KOPT-K1 (cell line): ENCODE measurements around the gene UGGT2.
"Not testable (repeated sequence)": the region's sequence is repeated elsewhere in the genome, so short reads cannot be mapped to it uniquely, and the experiment has no call there.

Experiments used
- H3K27ac ChIP-seq: fragments of 200-600 bp; sonication (generic); 2 replicates; pipeline ENCODE4 v1.5.1; 2016; ENCODE audit warnings: antibody characterized with exemption, mild to moderate bottlenecking, low read depth, low read length; ENCODE audit not compliant: poor library complexity, severe bottlenecking
- H3K36me3 ChIP-seq: fragments of 200-600 bp; sonication (generic); 2 replicates; pipeline ENCODE4 v1.5.1; 2017; ENCODE audit warnings: antibody characterized with exemption, mild to moderate bottlenecking, low read length, moderate library complexity; ENCODE audit not compliant: insufficient read depth
- H3K9me3 ChIP-seq: fragments of 200-600 bp; sonication (generic); 2 replicates; pipeline ENCODE4 v1.5.1; 2017; ENCODE audit warnings: antibody characterized with exemption, low read length, mild to moderate bottlenecking; ENCODE audit not compliant: insufficient read depth, poor library complexity, severe bottlenecking

UGGT2 gene

GRCh38 chr13:95845656-95846055, 207.5 kb downstream of the UGGT2 start:
- not testable (repeated sequence) for H3K27ac ChIP-seq, H3K9me3 ChIP-seq, H3K36me3 ChIP-seq

DNA sequence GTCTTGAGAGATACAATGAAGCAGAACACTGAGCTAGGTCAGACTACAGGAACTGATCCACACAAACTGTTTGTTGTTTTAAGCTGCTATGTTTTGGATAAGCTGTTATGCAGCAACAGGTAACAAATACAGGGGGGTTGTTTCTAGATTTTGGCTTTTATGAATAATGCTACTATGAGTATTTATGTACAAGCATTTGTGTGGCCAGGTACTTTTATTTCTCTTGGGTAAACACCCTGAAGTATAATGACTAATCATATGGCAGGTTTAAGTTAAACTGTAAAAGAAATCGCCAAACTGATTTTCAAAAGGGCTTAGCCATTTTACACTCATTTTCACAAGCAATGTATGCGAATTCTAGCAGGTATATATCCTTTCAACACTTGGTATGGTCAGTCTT, 210.3 kb downstream of the UGGT2 start:
- peaks cover 5% of the 10 kb centered on the region for H3K9me3 ChIP-seq
- no peaks in the 10 kb centered on the region for H3K36me3 ChIP-seq
- H3K27ac ChIP-seq = no peak overlapping the region

DNA sequence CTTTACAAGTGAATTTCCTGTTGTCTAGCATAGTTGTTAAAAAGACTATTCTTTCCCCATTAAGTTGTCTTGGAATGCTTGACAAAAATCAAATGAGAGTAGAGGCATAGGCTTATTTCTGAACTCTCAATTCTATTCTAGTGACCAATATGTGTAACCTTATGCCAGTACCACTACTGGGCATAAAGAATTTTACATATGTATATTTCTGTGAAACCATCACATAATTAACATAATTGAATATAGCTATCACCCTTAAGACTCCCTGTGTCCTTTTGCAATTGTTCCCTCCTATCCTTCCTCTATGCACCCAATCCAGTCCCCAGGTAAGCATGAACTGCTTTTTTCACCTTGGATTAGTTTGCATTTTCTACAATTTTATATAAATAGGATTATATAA, 211.3 kb downstream of the UGGT2 start:
- peaks cover 12% of the 10 kb centered on the region for H3K9me3 ChIP-seq
- no peak overlapping the region for H3K27ac ChIP-seq
- H3K36me3 ChIP-seq = no peaks in the 10 kb centered on the region

GRCh38 chr13:95834134-95834765, 219.0 kb downstream of the UGGT2 start:
- Histone ChIP-seq H3K36me3 (no peaks in the 10 kb centered on the region), H3K9me3 (peaks cover 12% of the 10 kb centered on the region), H3K27ac (no peak overlapping the region)

DNA sequence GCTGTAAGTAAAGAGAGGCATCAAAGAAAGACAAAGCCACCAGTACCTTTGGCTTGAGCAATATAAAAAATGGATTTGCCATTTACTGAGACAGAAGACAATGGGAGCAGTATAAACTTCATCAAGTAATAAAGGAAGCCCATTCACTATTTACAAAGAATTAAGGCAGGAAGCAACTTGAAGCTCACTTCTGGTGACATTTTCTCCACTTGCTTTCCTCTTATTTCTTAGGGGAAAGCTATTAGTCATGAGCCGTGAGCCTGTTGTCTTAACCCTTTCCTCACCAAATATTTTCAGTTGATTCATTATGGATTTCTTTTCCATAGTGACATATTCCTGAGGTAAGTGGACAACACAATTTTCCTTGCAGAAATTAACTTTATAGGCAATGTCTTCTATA, 219.5 kb downstream of the UGGT2 start:
- H3K27ac ChIP-seq = no peak overlapping the region
- H3K9me3 ChIP-seq = peaks cover 11% of the 10 kb centered on the region
- no peaks in the 10 kb centered on the region for H3K36me3 ChIP-seq

DNA sequence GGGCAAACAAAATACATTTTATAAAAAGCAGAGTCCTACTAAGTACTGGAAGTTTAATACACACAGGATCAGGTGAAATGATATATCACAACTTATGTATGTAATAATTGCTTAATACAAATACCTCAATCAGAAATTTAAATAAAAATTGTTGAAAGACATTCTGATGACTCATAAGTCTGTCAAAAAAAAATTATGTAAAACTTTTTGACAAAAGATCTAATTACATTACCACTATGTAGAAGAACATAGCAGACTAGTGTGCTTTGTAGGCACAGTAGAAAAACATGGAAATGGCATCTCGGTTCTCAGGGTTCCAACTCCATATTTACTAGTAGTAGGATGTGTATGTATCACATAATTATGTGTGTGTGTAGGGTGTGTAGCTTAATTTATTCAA, 220.1 kb downstream of the UGGT2 start:
- Histone ChIP-seq H3K36me3 (no peaks in the 10 kb centered on the region), H3K27ac (no peak overlapping the region), H3K9me3 (peaks cover 7% of the 10 kb centered on the region)

GRCh38 chr13:95822303-95822702, 230.9 kb downstream of the UGGT2 start:
- H3K36me3 ChIP-seq = no peaks in the 10 kb centered on the region
- no peak overlapping the region for H3K27ac ChIP-seq
- no peaks in the 10 kb centered on the region for H3K9me3 ChIP-seq

- H3K27ac ChIP-seq = no peak overlapping the region
- H3K9me3 ChIP-seq = peaks cover 26% of the 10 kb centered on the region
- no peaks in the 10 kb centered on the region for H3K36me3 ChIP-seq
Measured at GRCh38 chr13:95814495-95814894, 238.7 kb downstream of the UGGT2 start.

GRCh38 chr13:95813139-95813538, 240.1 kb downstream of the UGGT2 start:
- Histone ChIP-seq H3K9me3 (peaks cover 29% of the 10 kb centered on the region), H3K27ac (no peak overlapping the region), H3K36me3 (no peaks in the 10 kb centered on the region)

GRCh38 chr13:95809429-95809828, 243.8 kb downstream of the UGGT2 start:
- H3K9me3 ChIP-seq = peaks cover 33% of the 10 kb centered on the region

GRCh38 chr13:95805921-95806320, 247.3 kb downstream of the UGGT2 start:
- no peak overlapping the region for H3K27ac ChIP-seq
- H3K9me3 ChIP-seq = peaks cover 13% of the 10 kb centered on the region
- no peaks in the 10 kb centered on the region for H3K36me3 ChIP-seq

More at GRCh38 chr13:95809429-95809828, 243.8 kb downstream of the UGGT2 start:
- H3K27ac ChIP-seq = no peak overlapping the region
- H3K36me3 ChIP-seq = no peaks in the 10 kb centered on the region

DNA sequence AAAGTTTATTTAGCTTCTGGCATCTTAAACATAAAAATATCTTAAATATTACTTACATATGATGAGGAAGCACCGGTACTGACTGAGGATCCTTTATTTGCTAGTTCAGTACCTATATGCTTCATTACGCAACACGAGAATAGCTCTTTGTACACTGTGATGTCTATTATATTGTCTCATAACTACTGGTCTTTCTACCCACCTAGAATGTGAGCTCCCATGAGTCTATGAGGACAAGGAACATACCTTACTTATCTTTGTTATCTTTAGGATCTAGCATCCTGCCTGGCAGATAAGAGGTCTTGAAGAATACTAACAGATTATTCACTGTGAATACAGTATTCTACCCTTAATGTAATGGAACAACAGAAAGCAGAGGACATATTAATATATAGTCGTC, 251.4 kb downstream of the UGGT2 start:
- H3K27ac ChIP-seq = no peak overlapping the region
- no peaks in the 10 kb centered on the region for H3K36me3 ChIP-seq
- peaks cover 4% of the 10 kb centered on the region for H3K9me3 ChIP-seq

GRCh38 chr13:95800436-95800835, 252.8 kb downstream of the UGGT2 start:
- Histone ChIP-seq H3K27ac (no peak overlapping the region), H3K9me3 (no peaks in the 10 kb centered on the region), H3K36me3 (no peaks in the 10 kb centered on the region)

GRCh38 chr13:95797016-95797415, 256.2 kb downstream of the UGGT2 start:
- Histone ChIP-seq H3K9me3 (no peaks in the 10 kb centered on the region), H3K27ac (no peak overlapping the region), H3K36me3 (peaks cover 23% of the 10 kb centered on the region)

DNA sequence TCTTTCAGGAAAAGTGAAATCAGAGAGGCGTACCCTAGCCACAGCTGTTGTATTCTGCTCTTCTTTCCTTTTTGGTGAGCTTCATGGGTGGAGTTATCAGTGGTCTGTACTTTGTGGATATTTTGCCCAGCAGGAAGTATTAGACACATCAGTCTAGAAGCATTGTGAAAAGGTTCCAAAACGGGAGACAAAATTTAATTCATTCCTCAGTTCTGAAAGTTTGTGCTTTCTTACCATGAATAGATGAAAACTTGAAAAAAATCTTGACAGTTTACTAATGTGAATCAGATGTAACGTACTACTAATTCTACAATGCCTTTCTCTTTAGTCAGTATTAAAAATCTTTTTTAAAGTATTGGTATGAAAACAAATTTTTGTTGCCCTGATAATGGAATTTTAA, 259.4 kb downstream of the UGGT2 start:
- Histone ChIP-seq H3K36me3 (peaks cover 52% of the 10 kb centered on the region), H3K27ac (no peak overlapping the region), H3K9me3 (no peaks in the 10 kb centered on the region)

- Histone ChIP-seq H3K27ac (no peak overlapping the region), H3K36me3 (peaks cover 59% of the 10 kb centered on the region), H3K9me3 (no peaks in the 10 kb centered on the region)
Measured at GRCh38 chr13:95793018-95793555, 260.1 kb downstream of the UGGT2 start.
